HepG2 (cell line): ENCODE measurements around the gene PSKH1. TPM values are rescaled to one million over a fixed set of nuclear protein-coding genes. Genes with fewer than 3 reads are reported as not detected.

Source experiments
- CREB1 ChIP-seq, 2 experiments: fragments of 450-650 bp in 1 of 2; IDR thresholded peaks; 2 replicates each; pipeline ENCODE4 v1.6.1; 2016 to 2017; ENCODE audit warnings: control low read depth in 1 of 2, mild to moderate bottlenecking in 1 of 2, missing compliant biosample characterization in 1 of 2, missing genetic modification characterization in 1 of 2
- HMG20A ChIP-seq: IDR thresholded peaks from 2 replicates; pipeline ENCODE4 v1.6.1; 2016; ENCODE audit warnings: borderline replicate concordance
- MNT ChIP-seq: fragments of 450-650 bp; IDR thresholded peaks from 2 replicates; pipeline ENCODE4 v1.6.1; 2016
- SAFB2 ChIP-seq: sonication (generic); formaldehyde crosslinking; IDR thresholded peaks from 2 replicates; pipeline ENCODE4 v1.5.1; 2020; ENCODE audit warnings: missing genetic modification reagents, low read depth, mild to moderate bottlenecking, borderline replicate concordance
- ZBTB38 ChIP-seq: sonication (generic); formaldehyde crosslinking; IDR thresholded peaks from 2 replicates; pipeline ENCODE4 v1.5.1; 2020; ENCODE audit warnings: mild to moderate bottlenecking, missing genetic modification reagents
- ZNF547 ChIP-seq: sonication (generic); formaldehyde crosslinking; IDR thresholded peaks from 2 replicates; pipeline ENCODE4 v1.5.1; 2020; ENCODE audit warnings: mild to moderate bottlenecking, missing genetic modification reagents
- ZNF616 ChIP-seq: sonication (generic); formaldehyde crosslinking; IDR thresholded peaks from 2 replicates; pipeline ENCODE4 v1.5.0; 2020; ENCODE audit warnings: low read depth, mild to moderate bottlenecking, missing genetic modification reagents
- ZNF678 ChIP-seq: sonication (generic); formaldehyde crosslinking; IDR thresholded peaks from 2 replicates; pipeline ENCODE4 v1.4.0; 2020; ENCODE audit warnings: mild to moderate bottlenecking, missing genetic modification reagents
- ZNF710 ChIP-seq: sonication (generic); formaldehyde crosslinking; IDR thresholded peaks from 2 replicates; pipeline ENCODE4 v1.5.0; 2020; ENCODE audit warnings: mild to moderate bottlenecking, missing genetic modification reagents, borderline replicate concordance
- polyA plus RNA-seq, 8 experiments: library from polyadenylated mRNA; depleted of rRNA in 3 of 8; stranded (reverse) in 7 of 8; unstranded in 1 of 8; fragments of >200 nt; fragmentation: Illumina TruSeq in 4 of 8; extraction: Trizol in 4 of 8; gene quantifications; 2 replicates each; pipeline versions ENCODE4 v1.2.1 to v1.2.3, GENCODE V29; 2011 to 2016; ENCODE audit warnings: low read depth in 4 of 8, missing spikeins in 1 of 8, mixed read lengths in 1 of 8; ENCODE audit not compliant: insufficient read depth in 1 of 8
- total RNA-seq, 5 experiments: library from RNA; depleted of rRNA; stranded (reverse); fragments of >200 nt; fragmentation: Illumina TruSeq; extraction: Trizol; gene quantifications; 2 replicates each; pipeline ENCODE4 v1.2.3, GENCODE V29; 2016; ENCODE audit warnings: low read depth in 1 of 5
- TF ChIP-seq, protein P1 (sequence below): sonication (generic); formaldehyde crosslinking; IDR thresholded peaks from 2 replicates; pipeline ENCODE4 v1.4.0; 2020; ENCODE audit warnings: mild to moderate bottlenecking, missing genetic modification reagents, borderline replicate concordance
- TF ChIP-seq, protein P2 (sequence below): sonication (generic); formaldehyde crosslinking; IDR thresholded peaks from 2 replicates; pipeline ENCODE4 v1.4.0; 2020; ENCODE audit warnings: mild to moderate bottlenecking, missing genetic modification reagents, borderline replicate concordance

PSKH1 gene
- total and polyA plus RNA-seq, 2 of the 13 experiments (the other 11 are each of a cell fraction or from before 2014, with no cell fraction given) = 8.4 to 19.1 TPM

DNA sequence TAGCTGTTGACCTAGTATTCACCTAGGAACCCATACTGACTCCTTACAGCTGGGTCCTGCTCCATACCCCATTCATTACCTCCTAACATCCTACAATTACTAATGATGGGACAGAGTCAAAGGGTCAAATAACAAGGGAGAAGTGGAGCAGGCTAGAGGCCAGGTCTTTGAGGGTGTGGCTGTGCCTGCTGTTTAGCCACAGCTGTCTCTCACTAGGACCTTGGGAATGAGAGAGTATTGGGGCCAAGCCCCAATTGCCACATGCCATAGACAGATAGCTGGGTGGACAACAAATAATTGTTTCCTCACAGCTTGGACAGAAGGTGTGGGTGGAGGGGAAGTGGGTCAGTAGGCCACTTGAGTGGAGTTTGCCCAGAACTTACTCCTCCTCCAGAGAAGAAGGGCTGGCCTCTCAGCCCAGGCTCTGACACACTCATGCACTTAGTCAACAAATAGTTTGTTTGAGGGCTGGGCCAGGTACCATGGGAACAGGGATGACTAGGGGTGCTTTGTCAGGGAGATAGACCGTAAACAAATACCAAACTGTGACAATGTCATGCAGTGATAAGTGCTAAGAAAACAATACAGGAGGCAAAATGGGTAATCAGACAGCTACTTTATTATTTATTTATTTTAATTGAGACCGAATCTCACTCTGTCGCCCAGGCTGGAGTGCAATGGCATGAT is 35.4 kb upstream of the PSKH1 start (continued):
- TF ChIP-seq, protein P1, sequence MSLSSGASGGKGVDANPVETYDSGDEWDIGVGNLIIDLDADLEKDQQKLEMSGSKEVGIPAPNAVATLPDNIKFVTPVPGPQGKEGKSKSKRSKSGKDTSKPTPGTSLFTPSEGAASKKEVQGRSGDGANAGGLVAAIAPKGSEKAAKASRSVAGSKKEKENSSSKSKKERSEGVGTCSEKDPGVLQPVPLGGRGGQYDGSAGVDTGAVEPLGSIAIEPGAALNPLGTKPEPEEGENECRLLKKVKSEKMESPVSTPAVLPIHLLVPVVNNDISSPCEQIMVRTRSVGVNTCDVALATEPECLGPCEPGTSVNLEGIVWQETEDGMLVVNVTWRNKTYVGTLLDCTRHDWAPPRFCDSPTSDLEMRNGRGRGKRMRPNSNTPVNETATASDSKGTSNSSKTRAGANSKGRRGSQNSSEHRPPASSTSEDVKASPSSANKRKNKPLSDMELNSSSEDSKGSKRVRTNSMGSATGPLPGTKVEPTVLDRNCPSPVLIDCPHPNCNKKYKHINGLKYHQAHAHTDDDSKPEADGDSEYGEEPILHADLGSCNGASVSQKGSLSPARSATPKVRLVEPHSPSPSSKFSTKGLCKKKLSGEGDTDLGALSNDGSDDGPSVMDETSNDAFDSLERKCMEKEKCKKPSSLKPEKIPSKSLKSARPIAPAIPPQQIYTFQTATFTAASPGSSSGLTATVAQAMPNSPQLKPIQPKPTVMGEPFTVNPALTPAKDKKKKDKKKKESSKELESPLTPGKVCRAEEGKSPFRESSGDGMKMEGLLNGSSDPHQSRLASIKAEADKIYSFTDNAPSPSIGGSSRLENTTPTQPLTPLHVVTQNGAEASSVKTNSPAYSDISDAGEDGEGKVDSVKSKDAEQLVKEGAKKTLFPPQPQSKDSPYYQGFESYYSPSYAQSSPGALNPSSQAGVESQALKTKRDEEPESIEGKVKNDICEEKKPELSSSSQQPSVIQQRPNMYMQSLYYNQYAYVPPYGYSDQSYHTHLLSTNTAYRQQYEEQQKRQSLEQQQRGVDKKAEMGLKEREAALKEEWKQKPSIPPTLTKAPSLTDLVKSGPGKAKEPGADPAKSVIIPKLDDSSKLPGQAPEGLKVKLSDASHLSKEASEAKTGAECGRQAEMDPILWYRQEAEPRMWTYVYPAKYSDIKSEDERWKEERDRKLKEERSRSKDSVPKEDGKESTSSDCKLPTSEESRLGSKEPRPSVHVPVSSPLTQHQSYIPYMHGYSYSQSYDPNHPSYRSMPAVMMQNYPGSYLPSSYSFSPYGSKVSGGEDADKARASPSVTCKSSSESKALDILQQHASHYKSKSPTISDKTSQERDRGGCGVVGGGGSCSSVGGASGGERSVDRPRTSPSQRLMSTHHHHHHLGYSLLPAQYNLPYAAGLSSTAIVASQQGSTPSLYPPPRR (CRISPR knock-in tag) = no peak; the same call in 1 of the 2 replicates
- TF ChIP-seq ZNF678 (CRISPR knock-in tag) (no peak), ZNF616 (CRISPR knock-in tag) (no peak), ZNF710 (CRISPR knock-in tag) (0 out of 2 replicates have a peak, but pooled peaks have one; percentile 32), ZBTB38 (CRISPR knock-in tag) (no peak), ZNF547 (CRISPR knock-in tag) (peak; percentile 47; the same call in 1 of the 2 replicates), CREB1 (IDR thresholded peaks at IDR 0.05) (peak; percentile 50), CREB1 (CRISPR knock-in tag; IDR thresholded peaks at IDR 0.05) (peak; percentile 77), HMG20A (CRISPR knock-in tag) (no peak; the same call in 1 of the 2 replicates), MNT (peak; percentile 70), SAFB2 (peak; percentile 68; the same call in 1 of the 2 replicates)
- TF ChIP-seq, protein P2, sequence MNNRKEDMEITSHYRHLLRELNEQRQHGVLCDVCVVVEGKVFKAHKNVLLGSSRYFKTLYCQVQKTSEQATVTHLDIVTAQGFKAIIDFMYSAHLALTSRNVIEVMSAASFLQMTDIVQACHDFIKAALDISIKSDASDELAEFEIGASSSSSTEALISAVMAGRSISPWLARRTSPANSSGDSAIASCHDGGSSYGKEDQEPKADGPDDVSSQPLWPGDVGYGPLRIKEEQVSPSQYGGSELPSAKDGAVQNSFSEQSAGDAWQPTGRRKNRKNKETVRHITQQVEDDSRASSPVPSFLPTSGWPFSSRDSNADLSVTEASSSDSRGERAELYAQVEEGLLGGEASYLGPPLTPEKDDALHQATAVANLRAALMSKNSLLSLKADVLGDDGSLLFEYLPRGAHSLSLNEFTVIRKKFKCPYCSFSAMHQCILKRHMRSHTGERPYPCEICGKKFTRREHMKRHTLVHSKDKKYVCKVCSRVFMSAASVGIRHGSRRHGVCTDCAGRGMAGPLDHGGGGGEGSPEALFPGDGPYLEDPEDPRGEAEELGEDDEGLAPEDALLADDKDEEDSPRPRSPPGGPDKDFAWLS (CRISPR knock-in tag) = no peak
